ENCODE data around the gene DNPEP. TPM values are rescaled to one million over a fixed set of nuclear protein-coding genes. Genes with fewer than 3 reads are reported as not detected.
A peak's percentile ranks its signal among the peaks of the same experiment; 100 is the strongest.

Gene DNPEP
- total and polyA plus RNA-seq, 2 of the 4 experiments (the other 2 are of a cell fraction), result 74.2 to 89.4 TPM

DNA sequence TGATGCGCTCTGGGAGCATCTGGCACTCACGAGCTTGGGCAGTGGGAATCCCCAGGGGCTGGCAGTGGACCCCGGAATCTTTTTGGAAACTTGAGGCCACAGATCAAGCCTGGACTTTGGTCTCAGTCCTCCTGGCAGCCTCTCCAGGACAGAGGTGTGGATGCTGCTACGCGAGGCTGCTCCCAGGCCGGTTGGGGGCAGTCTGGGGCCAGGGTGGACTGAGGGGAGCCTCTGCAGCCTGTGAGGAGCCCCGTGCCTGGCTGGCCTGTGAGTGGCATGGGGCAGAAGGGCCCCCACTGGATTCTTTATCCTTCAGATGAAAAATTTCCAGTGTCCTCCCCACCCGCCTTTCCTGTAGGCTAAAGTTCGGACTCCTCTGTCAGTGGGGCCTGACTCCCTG is 17.7 kb upstream of the DNPEP start:
- H3K18ac ChIP-seq (ENCODE audit: low read depth, low read length), result no peak overlapping the region; the same call in 1 of the 2 replicates
- H2AFZ ChIP-seq (replicated peaks; ENCODE audit: low read length, poor library complexity), result peak overlapping the region; percentile 77
- peaks cover 24% of the 10 kb centered on the region for H3K9me1 ChIP-seq (ENCODE audit: insufficient read depth, low read length)
- no peak overlapping the region for H3K56ac ChIP-seq (ENCODE audit: extremely low read depth, insufficient read depth, low read length)
- peak overlapping the region; percentile 99; the same call in 1 of the 2 replicates for H2AK5ac ChIP-seq (ENCODE audit: low read depth, low read length)
- H3K4me1 ChIP-seq (ENCODE audit: control insufficient read depth, insufficient read depth, low read length), result peaks cover 21% of the 10 kb centered on the region
- peak overlapping the region; percentile 99 for H2BK20ac ChIP-seq (ENCODE audit: low read depth, low read length)
- TF ChIP-seq, protein P1, sequence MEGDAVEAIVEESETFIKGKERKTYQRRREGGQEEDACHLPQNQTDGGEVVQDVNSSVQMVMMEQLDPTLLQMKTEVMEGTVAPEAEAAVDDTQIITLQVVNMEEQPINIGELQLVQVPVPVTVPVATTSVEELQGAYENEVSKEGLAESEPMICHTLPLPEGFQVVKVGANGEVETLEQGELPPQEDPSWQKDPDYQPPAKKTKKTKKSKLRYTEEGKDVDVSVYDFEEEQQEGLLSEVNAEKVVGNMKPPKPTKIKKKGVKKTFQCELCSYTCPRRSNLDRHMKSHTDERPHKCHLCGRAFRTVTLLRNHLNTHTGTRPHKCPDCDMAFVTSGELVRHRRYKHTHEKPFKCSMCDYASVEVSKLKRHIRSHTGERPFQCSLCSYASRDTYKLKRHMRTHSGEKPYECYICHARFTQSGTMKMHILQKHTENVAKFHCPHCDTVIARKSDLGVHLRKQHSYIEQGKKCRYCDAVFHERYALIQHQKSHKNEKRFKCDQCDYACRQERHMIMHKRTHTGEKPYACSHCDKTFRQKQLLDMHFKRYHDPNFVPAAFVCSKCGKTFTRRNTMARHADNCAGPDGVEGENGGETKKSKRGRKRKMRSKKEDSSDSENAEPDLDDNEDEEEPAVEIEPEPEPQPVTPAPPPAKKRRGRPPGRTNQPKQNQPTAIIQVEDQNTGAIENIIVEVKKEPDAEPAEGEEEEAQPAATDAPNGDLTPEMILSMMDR (conservative IDR thresholded peaks at IDR 0.05; ENCODE audit: low read depth, low read length), result 0 out of 2 replicates have a peak, but pooled peaks have one; percentile 12
- no peak for TF ChIP-seq MXI1 (IDR thresholded peaks at IDR 0.05; ENCODE audit: borderline replicate concordance, low read depth, low read length)
- no peak for TF ChIP-seq RFX5 (IDR thresholded peaks at IDR 0.05; ENCODE audit: low read depth, low read length)
- no peak for TF ChIP-seq SMC3 (IDR thresholded peaks at IDR 0.05; ENCODE audit: low read depth, low read length)
- no peak for TF ChIP-seq CHD1 (IDR thresholded peaks at IDR 0.05; ENCODE audit: low read depth, low read length)
- H2BK5ac ChIP-seq (ENCODE audit: low read depth, low read length, poor library complexity, severe bottlenecking), result no peak overlapping the region
- DNase-seq (no peak), ATAC-seq (ENCODE audit: low read depth) (no peak)
- in situ Hi-C loops (cut with MboI; ENCODE audit: low sequenced_read_pairs) (loop anchor here (5.0 kb wide), 1 partner anchor 57 kb away; no protein-coding TSS in a partner anchor), intact Hi-C loops (cut with micrococcal nuclease) (no loop called here), dilution Hi-C loops (cut with HindIII; ENCODE audit: low sequenced_read_pairs, unreplicated experiment) (no loop called here)
- 0 out of 3 replicates have a peak overlapping the region, but pooled peaks have one; percentile 96 for H2BK15ac ChIP-seq (ENCODE audit: low read depth, low read length)
- H4K5ac ChIP-seq (ENCODE audit: low read depth, low read length), result no peak overlapping the region
- no peaks in the 10 kb centered on the region; the same call in 1 of the 2 replicates for H3K27me3 ChIP-seq (ENCODE audit: control insufficient read depth, insufficient read depth, low read length)
- H3K4me2 ChIP-seq (ENCODE audit: low read depth, low read length), result no peak overlapping the region
- BruUV-seq (replicated peaks), result no TSS peak
- no peak overlapping the region for H3K9ac ChIP-seq (ENCODE audit: low read depth, low read length)
- no peaks in the 10 kb centered on the region for H3K79me1 ChIP-seq (ENCODE audit: low read depth in 1 of 2, low read length in 2 of 2)
- H3K27ac ChIP-seq (ENCODE audit: insufficient read depth, low read length), result no peak overlapping the region
- H3K36me3 ChIP-seq (ENCODE audit: control insufficient read depth, insufficient read depth, low read length), result no peaks in the 10 kb centered on the region
- peak overlapping the region in 1 of 2 experiments; percentile 96; a peak in 2 of 4 replicates for H4K8ac ChIP-seq (ENCODE audit: low read depth in 2 of 2, low read length in 2 of 2)
- peak overlapping the region; percentile 98 for H2BK120ac ChIP-seq (ENCODE audit: low read depth, low read length)
- ChIA-PET POLR2A (ENCODE audit: unreplicated experiment) (no interaction called here), CTCF (interaction anchor here (1.0 to 1.1 kb wide), 2 partner anchors 18 to 90 kb away, joined by 3 read pairs; partner anchors contain the start of gene DNPEP)
- no peaks in the 10 kb centered on the region for H4K20me1 ChIP-seq (ENCODE audit: insufficient read depth, low read length)
- H4K91ac ChIP-seq (ENCODE audit: insufficient read depth, low read depth, low read length), result peak overlapping the region; percentile 99
- H3K14ac ChIP-seq (replicated peaks; ENCODE audit: low read depth, low read length), result 0 out of 2 replicates have a peak overlapping the region, but pooled peaks have one; percentile 72
- H3K4ac ChIP-seq (ENCODE audit: low read depth, low read length), result peak overlapping the region; percentile 82
- H3K4me3 ChIP-seq (ENCODE audit: insufficient read depth, low read depth, low read length), result no peak overlapping the region
- 90% methylated on average over 3 of the region's 9 CpGs; no CpG with 5 or more reads in 1 of the 2 experiments for WGBS, 2 experiments (ENCODE audit: extremely low coverage in 2 of 2, insufficient read length in 1 of 2)
- no peaks in the 10 kb centered on the region for H3K9me3 ChIP-seq (ENCODE audit: control insufficient read depth, insufficient read depth, low read length)
- peak overlapping the region; percentile 30 for H2AK9ac ChIP-seq (replicated peaks; ENCODE audit: low read depth, low read length, poor library complexity)
- H3K23ac ChIP-seq (ENCODE audit: low read depth, low read length), result no peak overlapping the region

All from IMR-90 (cell line).